GM19043 (cell line): ENCODE data around the gene EGFLAM.
A peak's percentile ranks its signal among the peaks of the same experiment; 100 is the strongest.

Source experiments
- ATAC-seq: cut with Tn5 transposase; IDR thresholded peaks from one replicate; pipeline ENCODE4 v1.9.1; 2021; ENCODE audit warnings: low read depth; ENCODE audit not compliant: unreplicated experiment

The EGFLAM gene

GRCh38 chr5:38441453-38442246 lies 183.3 kb downstream of the EGFLAM start:
- peak; percentile 99 for ATAC-seq

GRCh38 chr5:38442247-38442573 lies 183.9 kb downstream of the EGFLAM start:
- no peak for ATAC-seq

GRCh38 chr5:38443390-38443789 lies 185.0 kb downstream of the EGFLAM start:
- ATAC-seq: no peak

- no peak for ATAC-seq
Observed at GRCh38 chr5:38445374-38446028, 187.1 kb downstream of the EGFLAM start.

- ATAC-seq: no peak
Observed at GRCh38 chr5:38446029-38446522, 187.7 kb downstream of the EGFLAM start.

GRCh38 chr5:38447056-38447455 lies 188.7 kb downstream of the EGFLAM start:
- no peak for ATAC-seq

- ATAC-seq: no peak
Observed at GRCh38 chr5:38447786-38448185, 189.4 kb downstream of the EGFLAM start.

GRCh38 chr5:38448568-38449350 lies 190.4 kb downstream of the EGFLAM start:
- no peak for ATAC-seq

- no peak for ATAC-seq
Observed at GRCh38 chr5:38450627-38451026, 192.3 kb downstream of the EGFLAM start.

- no peak for ATAC-seq
Observed at GRCh38 chr5:38451074-38451725, 192.8 kb downstream of the EGFLAM start.

GRCh38 chr5:38452201-38452600 lies 193.8 kb downstream of the EGFLAM start:
- ATAC-seq: no peak

- ATAC-seq: peak; percentile 97
Observed at GRCh38 chr5:38453506-38453905, 195.1 kb downstream of the EGFLAM start.

GRCh38 chr5:38453921-38454320 lies 195.6 kb downstream of the EGFLAM start:
- ATAC-seq: no peak

- ATAC-seq: peak; percentile 44
Observed at GRCh38 chr5:38455796-38456330, 197.5 kb downstream of the EGFLAM start.

GRCh38 chr5:38456657-38457399 lies 198.5 kb downstream of the EGFLAM start:
- ATAC-seq: no peak

GRCh38 chr5:38458174-38458573 lies 199.8 kb downstream of the EGFLAM start:
- ATAC-seq: no peak

GRCh38 chr5:38462976-38463633 lies 204.7 kb downstream of the EGFLAM start:
- no peak for ATAC-seq

- no peak for ATAC-seq
Observed at GRCh38 chr5:38463634-38464521, 205.5 kb downstream of the EGFLAM start.
